Panc1 (cell line): ENCODE data around the gene CXCL11. TPM values are rescaled to one million over a fixed set of nuclear protein-coding genes. Genes with fewer than 3 reads are reported as not detected.

ENCODE experiments used
- ATAC-seq: fragments of 200-7000 bp; cut with Tn5 transposase; 2 replicates; pipeline ENCODE4 v1.9.1; 2020; ENCODE audit warnings: mild to moderate bottlenecking, moderate library complexity
- BruUV-seq: library from RNA; stranded (reverse); fragments of 400-500 nt; replicated peaks from 2 replicates; lab custom pipeline; 2021; lab: Mats Ljungman, UMichigan
- CTCF ChIA-PET: fragments of 300-600 bp; sonication (Branson Sonifier 250); formaldehyde crosslinking; loops from one replicate; lab custom pipeline; 2022; ENCODE audit warnings: antibody characterized with exemption; lab: Charles Lee
- POLR2A ChIA-PET: fragments of 300-600 bp; sonication (Branson Sonifier 250); formaldehyde crosslinking; loops from one replicate; lab custom pipeline; 2022; ENCODE audit warnings: antibody characterized with exemption; lab: Charles Lee
- DNase-seq: peaks from one replicate; pipeline ENCODE4 v3.0.0-alpha.2; 2010; ENCODE audit warnings: low read depth, low spot score
- H3K27ac ChIP-seq: 2 replicates; pipeline ENCODE4 v1.5.1; 2011; ENCODE audit warnings: mild to moderate bottlenecking, low read length, inconsistent platforms
- H3K27me3 ChIP-seq: fragments of 200-500 bp; sonication (Bioruptor generic); 2 replicates; pipeline ENCODE4 v1.6.0; 2014; ENCODE audit warnings: low read length, inconsistent platforms; ENCODE audit not compliant: control insufficient read depth, insufficient read depth
- H3K36me3 ChIP-seq: fragments of 200-500 bp; sonication (Bioruptor generic); 2 replicates; pipeline ENCODE4 v1.5.1; 2014; ENCODE audit warnings: inconsistent platforms, mild to moderate bottlenecking, low read length, moderate library complexity; ENCODE audit not compliant: control insufficient read depth, insufficient read depth
- H3K4me1 ChIP-seq: 2 replicates; pipeline ENCODE4 v1.5.1; 2011; ENCODE audit warnings: inconsistent platforms, mild to moderate bottlenecking, low read length, moderate library complexity; ENCODE audit not compliant: control insufficient read depth, insufficient read depth
- H3K4me3 ChIP-seq, 2 experiments: 2 replicates each; pipeline ENCODE4 v1.5.1; 2011 to 2012; ENCODE audit warnings: low read depth in 2 of 2, low read length in 2 of 2, mild to moderate bottlenecking in 2 of 2, inconsistent platforms in 1 of 2, moderate library complexity in 1 of 2
- H3K9me3 ChIP-seq: fragments of 200-500 bp; sonication (Bioruptor generic); 2 replicates; pipeline ENCODE4 v1.5.1; 2014; ENCODE audit warnings: low read depth, mild to moderate bottlenecking, inconsistent platforms, low read length, moderate library complexity; ENCODE audit not compliant: control insufficient read depth, insufficient read depth
- CTCF ChIP-seq: fragments of 450-650 bp; IDR thresholded peaks from 2 replicates; pipeline ENCODE4 v1.5.1; 2017; ENCODE audit warnings: mild to moderate bottlenecking
- POLR2AphosphoS5 ChIP-seq: IDR thresholded peaks from 2 replicates; pipeline ENCODE4 v1.6.1; 2012; ENCODE audit warnings: mild to moderate bottlenecking, low read depth, low read length, moderate library complexity
- REST ChIP-seq, 2 experiments: IDR thresholded peaks; 2 replicates each; pipeline ENCODE4 v1.6.1; 2011 to 2012; ENCODE audit warnings: low read depth in 2 of 2, control low read depth in 1 of 2, low read length in 1 of 2, mild to moderate bottlenecking in 1 of 2, moderate library complexity in 1 of 2; ENCODE audit not compliant: insufficient read depth in 1 of 2
- SIN3A ChIP-seq: IDR thresholded peaks from 2 replicates; pipeline ENCODE4 v1.6.1; 2012; ENCODE audit warnings: low read depth, mild to moderate bottlenecking, low read length, moderate library complexity, borderline replicate concordance; ENCODE audit not compliant: insufficient read depth
- TCF7L2 ChIP-seq: IDR thresholded peaks from 2 replicates; pipeline ENCODE4 v1.6.1; 2011; ENCODE audit warnings: mild to moderate bottlenecking, low read depth, low read length, inconsistent platforms
- in situ Hi-C: cut with HindIII; loops from 2 replicates; pipeline ENCODE4 v1.10.0; 2016; ENCODE audit warnings: low sequenced_read_pairs, low pct_unique_long_range_greater_than_20kb
- intact Hi-C: fragments of 100-400 bp; cut with micrococcal nuclease; formaldehyde crosslinking; loops from one replicate; pipeline ENCODE4 v1.10.0; 2022; ENCODE audit not compliant: unreplicated experiment
- total RNA-seq: library from RNA; stranded (reverse); gene quantifications from one replicate; pipeline ENCODE4 v1.2.1, GENCODE V29; 2021; ENCODE audit not compliant: unreplicated experiment

The CXCL11 gene
- total RNA-seq, 1 experiment from 2014 or later, result not detected

- BruUV-seq, result no TSS peak
Observed at GRCh38 chr4:76055421-76055820, 19.6 kb upstream of the CXCL11 start.

GRCh38 chr4:76055016-76055415 is 19.1 kb upstream of the CXCL11 start:
- H3K9me3 ChIP-seq, result no peaks in the 10 kb centered on the region
- in situ Hi-C loops, result no loop called here
- no peak overlapping the region for H3K27ac ChIP-seq
- BruUV-seq, result no TSS peak
- no peak for ATAC-seq
- POLR2A ChIA-PET, result no interaction called here
- H3K36me3 ChIP-seq, result no peaks in the 10 kb centered on the region
- no peak overlapping the region for H3K4me3 ChIP-seq
- no peak for DNase-seq
- no peak for TF ChIP-seq CTCF
- TF ChIP-seq SIN3A, result no peak
- no peak for TF ChIP-seq POLR2AphosphoS5
- TF ChIP-seq TCF7L2, result no peak
- no peak for TF ChIP-seq REST (IDR thresholded peaks at IDR 0.05; ENCODE audit: insufficient read depth in 1 of 2, low read depth in 2 of 2, low read length in 1 of 2)
- CTCF ChIA-PET, result no interaction called here
- intact Hi-C loops, result no loop called here
- no peaks in the 10 kb centered on the region for H3K4me1 ChIP-seq
- H3K27me3 ChIP-seq, result peaks cover 7% of the 10 kb centered on the region

More at GRCh38 chr4:76055421-76055820, 19.6 kb upstream of the CXCL11 start:
- in situ Hi-C loops (no loop called here), intact Hi-C loops (no loop called here)
- POLR2A ChIA-PET, result no interaction called here
- CTCF ChIA-PET, result no interaction called here
- DNase-seq (no peak), ATAC-seq (no peak)
- no peak overlapping the region for H3K27ac ChIP-seq
- H3K4me3 ChIP-seq, result no peak overlapping the region
- no peaks in the 10 kb centered on the region for H3K9me3 ChIP-seq
- peaks cover 7% of the 10 kb centered on the region for H3K27me3 ChIP-seq
- no peaks in the 10 kb centered on the region for H3K36me3 ChIP-seq
- H3K4me1 ChIP-seq, result no peaks in the 10 kb centered on the region
- TF ChIP-seq CTCF (no peak), SIN3A (no peak), POLR2AphosphoS5 (no peak), TCF7L2 (no peak), REST (IDR thresholded peaks at IDR 0.05; ENCODE audit: insufficient read depth in 1 of 2, low read depth in 2 of 2, low read length in 1 of 2) (no peak)
